Stimulated activated CD8-positive, alpha-beta memory T cell treated with anti-CD3 and anti-CD28 coated beads, Interleukin-4, amount 100 ng/mL, for 4 hours (primary cell): ENCODE results near the gene MIGA2.
"Not testable (repeated sequence)": the region's sequence is repeated elsewhere in the genome, so short reads cannot be mapped to it uniquely, and the experiment has no call there.

Source experiments
- DNase-seq, 2 donors: peaks; one replicate each; pipeline ENCODE4 v3.0.0-alpha.2; 2020; ENCODE audit warnings: low read depth in 2 of 2, low spot score in 1 of 2

MIGA2 gene

GRCh38 chr9:129011170-129011569 is 25.3 kb upstream of the MIGA2 start:
- DNase-seq: no peak

GRCh38 chr9:129011761-129012181 is 24.7 kb upstream of the MIGA2 start:
- DNase-seq: no peak

GRCh38 chr9:129012343-129012742 is 24.1 kb upstream of the MIGA2 start:
- DNase-seq: no peak

GRCh38 chr9:129012893-129013448 is 23.5 kb upstream of the MIGA2 start:
- DNase-seq: no peak

GRCh38 chr9:129013674-129014073 is 22.8 kb upstream of the MIGA2 start:
- DNase-seq: no peak

- no peak for DNase-seq
Observed at GRCh38 chr9:129014124-129014523, 22.3 kb upstream of the MIGA2 start.

- no peak for DNase-seq
Observed at GRCh38 chr9:129014608-129015007, 21.8 kb upstream of the MIGA2 start.

GRCh38 chr9:129021091-129021490 is 15.3 kb upstream of the MIGA2 start:
- DNase-seq: no peak

- no peak for DNase-seq
Observed at GRCh38 chr9:129022037-129022436, 14.4 kb upstream of the MIGA2 start.

- DNase-seq: no peak
Observed at GRCh38 chr9:129023036-129023907, 13.2 kb upstream of the MIGA2 start.

- no peak for DNase-seq
Observed at GRCh38 chr9:129023908-129024233, 12.6 kb upstream of the MIGA2 start.

- no peak for DNase-seq
Observed at GRCh38 chr9:129026442-129027223, 9.8 kb upstream of the MIGA2 start.

- DNase-seq: no peak
Observed at GRCh38 chr9:129027224-129027684, 9.2 kb upstream of the MIGA2 start.

- peak in 1 of 2 donors; percentile 18 for DNase-seq
Observed at GRCh38 chr9:129027685-129028191, 8.7 kb upstream of the MIGA2 start.

GRCh38 chr9:129028192-129028966 is 8.0 kb upstream of the MIGA2 start, which contains the start of gene SH3GLB2:
Gene SH3GLB2 (minus strand): TSS chr9:129028331. CDS start chr9:129028154, 177 bp downstream.
- peak; percentile 85 to 93 for DNase-seq

- DNase-seq: no peak
Observed at GRCh38 chr9:129030191-129030590, 6.2 kb upstream of the MIGA2 start.

- DNase-seq: no peak
Observed at GRCh38 chr9:129031514-129031913, 4.9 kb upstream of the MIGA2 start.

GRCh38 chr9:129032541-129033159 is 3.8 kb upstream of the MIGA2 start:
- no peak for DNase-seq

GRCh38 chr9:129033216-129033615 is 3.2 kb upstream of the MIGA2 start:
- no peak for DNase-seq

- DNase-seq: not testable (repeated sequence)
Observed at GRCh38 chr9:129035838-129036237, 588 bp upstream of the MIGA2 start.
